GM19023 (cell line): ENCODE data around the gene ING4.
A peak's percentile ranks its signal among the peaks of the same experiment; 100 is the strongest.

Experiments used
- ATAC-seq: cut with Tn5 transposase; IDR thresholded peaks from one replicate; pipeline ENCODE4 v1.9.1; 2021; ENCODE audit warnings: mild to moderate bottlenecking, moderate library complexity; ENCODE audit not compliant: unreplicated experiment

The ING4 gene

GRCh38 chr12:6638305-6638704 lies 24.6 kb downstream of the ING4 start:
- ATAC-seq: no peak

- ATAC-seq: no peak
These were observed 26.9 kb downstream of the ING4 start, which contains the start of gene LPAR5 for GRCh38 chr12:6635856-6636531. Gene LPAR5, minus strand, starts transcription at chr12:6635959. Its CDS starts 14,711 bp downstream, at chr12:6621248.

- ATAC-seq: no peak
These were observed 27.5 kb downstream of the ING4 start for GRCh38 chr12:6635375-6635855.

GRCh38 chr12:6632026-6632983 lies 30.6 kb downstream of the ING4 start:
- ATAC-seq: peak; percentile 57

- no peak for ATAC-seq
These were observed 31.4 kb downstream of the ING4 start for GRCh38 chr12:6631549-6631961.

GRCh38 chr12:6630736-6631135 lies 32.2 kb downstream of the ING4 start:
- no peak for ATAC-seq

GRCh38 chr12:6627616-6628015 lies 35.3 kb downstream of the ING4 start:
- no peak for ATAC-seq

- no peak for ATAC-seq
These were observed 36.1 kb downstream of the ING4 start for GRCh38 chr12:6626654-6627283.

- no peak for ATAC-seq
These were observed 42.0 kb downstream of the ING4 start for GRCh38 chr12:6620885-6621274.

- ATAC-seq: no peak
These were observed 42.6 kb downstream of the ING4 start for GRCh38 chr12:6620137-6620884.

- no peak for ATAC-seq
These were observed 44.3 kb downstream of the ING4 start for GRCh38 chr12:6618483-6619225.

GRCh38 chr12:6615802-6616201 lies 47.1 kb downstream of the ING4 start:
- no peak for ATAC-seq

- ATAC-seq: no peak
These were observed 48.3 kb downstream of the ING4 start for GRCh38 chr12:6614513-6615172.

- ATAC-seq: no peak
These were observed 49.0 kb downstream of the ING4 start for GRCh38 chr12:6613776-6614512.

GRCh38 chr12:6613015-6613775 lies 49.7 kb downstream of the ING4 start:
- ATAC-seq: no peak

GRCh38 chr12:6612652-6613014 lies 50.3 kb downstream of the ING4 start:
- ATAC-seq: no peak

GRCh38 chr12:6612247-6612646 lies 50.7 kb downstream of the ING4 start:
- no peak for ATAC-seq
